Measurements from ENCODE around the gene GFOD1. TPM values are rescaled to one million over a fixed set of nuclear protein-coding genes. Genes with fewer than 3 reads are reported as not detected.

The GFOD1 gene
- total RNA-seq, 6 experiments from 2014 or later, result 2.3 to 4.7 (median 2.9) TPM

GRCh38 chr6:13472099-13472498 lies 15.3 kb downstream of the GFOD1 start:
- Mint-ChIP-seq H3K9me3 (no peaks in the 10 kb centered on the region), H3K4me1 (ENCODE audit: low read depth) (peaks cover 8% of the 10 kb centered on the region; the same call in 1 of the 2 replicates), H3K27ac (no peak overlapping the region), H3K27me3 (ENCODE audit: insufficient read depth) (peaks cover 2% of the 10 kb centered on the region; the same call in 1 of the 2 replicates), H3K4me3 (no peak overlapping the region), H3K36me3 (ENCODE audit: low read depth) (peaks cover 8% of the 10 kb centered on the region; the same call in 1 of the 2 replicates)
- DNase-seq, result no peak
- TF ChIP-seq, protein P1, sequence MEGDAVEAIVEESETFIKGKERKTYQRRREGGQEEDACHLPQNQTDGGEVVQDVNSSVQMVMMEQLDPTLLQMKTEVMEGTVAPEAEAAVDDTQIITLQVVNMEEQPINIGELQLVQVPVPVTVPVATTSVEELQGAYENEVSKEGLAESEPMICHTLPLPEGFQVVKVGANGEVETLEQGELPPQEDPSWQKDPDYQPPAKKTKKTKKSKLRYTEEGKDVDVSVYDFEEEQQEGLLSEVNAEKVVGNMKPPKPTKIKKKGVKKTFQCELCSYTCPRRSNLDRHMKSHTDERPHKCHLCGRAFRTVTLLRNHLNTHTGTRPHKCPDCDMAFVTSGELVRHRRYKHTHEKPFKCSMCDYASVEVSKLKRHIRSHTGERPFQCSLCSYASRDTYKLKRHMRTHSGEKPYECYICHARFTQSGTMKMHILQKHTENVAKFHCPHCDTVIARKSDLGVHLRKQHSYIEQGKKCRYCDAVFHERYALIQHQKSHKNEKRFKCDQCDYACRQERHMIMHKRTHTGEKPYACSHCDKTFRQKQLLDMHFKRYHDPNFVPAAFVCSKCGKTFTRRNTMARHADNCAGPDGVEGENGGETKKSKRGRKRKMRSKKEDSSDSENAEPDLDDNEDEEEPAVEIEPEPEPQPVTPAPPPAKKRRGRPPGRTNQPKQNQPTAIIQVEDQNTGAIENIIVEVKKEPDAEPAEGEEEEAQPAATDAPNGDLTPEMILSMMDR (IDR thresholded peaks at IDR 0.05), result no peak

GRCh38 chr6:13471184-13471583 lies 16.2 kb downstream of the GFOD1 start:
- peaks cover 8% of the 10 kb centered on the region; the same call in 1 of the 2 replicates for H3K36me3 Mint-ChIP-seq (ENCODE audit: low read depth)
- TF ChIP-seq, protein P1 (IDR thresholded peaks at IDR 0.05), result no peak
- no peak overlapping the region for H3K4me3 Mint-ChIP-seq
- DNase-seq, result no peak
- peaks cover 17% of the 10 kb centered on the region for H3K4me1 Mint-ChIP-seq (ENCODE audit: low read depth)
- H3K27me3 Mint-ChIP-seq (ENCODE audit: insufficient read depth), result peaks cover 2% of the 10 kb centered on the region; the same call in 1 of the 2 replicates
- no peak overlapping the region for H3K27ac Mint-ChIP-seq
- no peaks in the 10 kb centered on the region for H3K9me3 Mint-ChIP-seq

- Mint-ChIP-seq H3K4me3 (no peak overlapping the region), H3K36me3 (ENCODE audit: low read depth) (peaks cover 8% of the 10 kb centered on the region; the same call in 1 of the 2 replicates), H3K27ac (no peak overlapping the region), H3K27me3 (ENCODE audit: insufficient read depth) (peaks cover 2% of the 10 kb centered on the region; the same call in 1 of the 2 replicates), H3K9me3 (no peaks in the 10 kb centered on the region), H3K4me1 (ENCODE audit: low read depth) (peaks cover 24% of the 10 kb centered on the region)
- TF ChIP-seq, protein P1 (IDR thresholded peaks at IDR 0.05), result no peak
- DNase-seq, result no peak
Observed at GRCh38 chr6:13470238-13471140, 16.9 kb downstream of the GFOD1 start.

DNA sequence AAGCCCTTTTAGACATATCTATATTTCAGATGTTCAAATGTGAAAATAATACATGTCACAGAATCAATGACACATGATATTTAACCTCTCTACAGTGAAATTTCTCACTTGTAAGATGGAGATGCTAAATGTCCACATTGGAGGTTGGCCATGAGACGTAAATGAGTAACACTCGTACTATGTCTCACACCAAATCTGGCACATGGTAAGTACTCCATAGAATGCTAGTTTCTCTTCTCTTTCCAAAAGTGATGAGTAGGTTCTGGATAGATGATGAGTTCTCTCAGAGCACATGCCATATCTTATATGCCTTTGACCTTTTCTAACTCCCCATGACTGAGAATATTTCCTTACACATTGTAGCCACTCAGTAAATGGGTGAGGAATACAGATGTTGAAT lies 17.7 kb downstream of the GFOD1 start:
- no peaks in the 10 kb centered on the region for H3K9me3 Mint-ChIP-seq
- peaks cover 2% of the 10 kb centered on the region; the same call in 1 of the 2 replicates for H3K27me3 Mint-ChIP-seq (ENCODE audit: insufficient read depth)
- TF ChIP-seq, protein P1 (IDR thresholded peaks at IDR 0.05), result no peak
- H3K4me1 Mint-ChIP-seq (ENCODE audit: low read depth), result peaks cover 26% of the 10 kb centered on the region
- H3K27ac Mint-ChIP-seq, result no peak overlapping the region
- DNase-seq, result no peak
- no peak overlapping the region for H3K4me3 Mint-ChIP-seq
- H3K36me3 Mint-ChIP-seq (ENCODE audit: low read depth), result peaks cover 8% of the 10 kb centered on the region; the same call in 1 of the 2 replicates

DNA sequence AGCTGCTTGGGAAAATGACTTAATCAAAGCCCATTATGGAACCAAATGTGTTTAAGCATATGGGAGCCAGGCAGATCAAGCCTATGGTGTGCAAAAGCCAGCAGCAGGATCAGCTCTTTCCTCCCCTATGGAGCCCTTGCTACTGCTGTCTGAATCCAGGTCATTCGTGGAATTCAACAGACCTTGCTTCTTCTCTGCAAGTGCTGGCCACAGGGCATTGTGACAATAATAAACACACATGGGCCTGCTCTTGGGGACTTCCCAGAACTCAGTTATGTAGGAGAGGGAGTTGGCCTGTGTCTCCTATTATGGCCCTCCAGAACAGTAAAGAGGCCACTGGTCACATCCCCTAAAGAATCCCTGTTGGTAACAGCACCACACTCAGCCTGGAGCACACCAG lies 18.6 kb downstream of the GFOD1 start:
- H3K27me3 Mint-ChIP-seq (ENCODE audit: insufficient read depth), result peaks cover 2% of the 10 kb centered on the region; the same call in 1 of the 2 replicates
- H3K4me1 Mint-ChIP-seq (ENCODE audit: low read depth), result peaks cover 23% of the 10 kb centered on the region
- H3K4me3 Mint-ChIP-seq, result no peak overlapping the region
- no peak for DNase-seq
- TF ChIP-seq, protein P1 (IDR thresholded peaks at IDR 0.05), result no peak
- H3K27ac Mint-ChIP-seq, result no peak overlapping the region
- no peaks in the 10 kb centered on the region for H3K9me3 Mint-ChIP-seq
- H3K36me3 Mint-ChIP-seq (ENCODE audit: low read depth), result peaks cover 8% of the 10 kb centered on the region; the same call in 1 of the 2 replicates
